ENCODE results near the gene CDKN2B.

DNA sequence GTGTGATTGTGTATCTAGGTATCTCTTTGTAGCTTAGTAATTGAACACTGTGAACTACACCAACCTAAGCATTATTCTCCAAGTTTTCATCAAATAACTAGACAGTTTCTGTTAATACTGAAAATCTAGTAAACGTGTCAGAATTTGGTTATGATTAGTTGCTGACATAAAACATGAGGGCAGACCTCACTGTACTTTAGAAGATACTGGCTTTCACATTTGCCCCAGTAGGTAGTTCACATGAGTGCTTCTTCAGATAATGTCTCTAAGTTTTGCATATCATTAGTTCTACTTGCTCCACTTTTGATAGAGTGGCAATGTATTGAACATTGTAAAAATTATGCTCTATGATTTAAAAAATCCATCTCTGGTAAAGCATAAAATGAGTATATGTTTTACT, 7.1 kb downstream of the CDKN2B start:
- TF ChIP-seq, protein P1, sequence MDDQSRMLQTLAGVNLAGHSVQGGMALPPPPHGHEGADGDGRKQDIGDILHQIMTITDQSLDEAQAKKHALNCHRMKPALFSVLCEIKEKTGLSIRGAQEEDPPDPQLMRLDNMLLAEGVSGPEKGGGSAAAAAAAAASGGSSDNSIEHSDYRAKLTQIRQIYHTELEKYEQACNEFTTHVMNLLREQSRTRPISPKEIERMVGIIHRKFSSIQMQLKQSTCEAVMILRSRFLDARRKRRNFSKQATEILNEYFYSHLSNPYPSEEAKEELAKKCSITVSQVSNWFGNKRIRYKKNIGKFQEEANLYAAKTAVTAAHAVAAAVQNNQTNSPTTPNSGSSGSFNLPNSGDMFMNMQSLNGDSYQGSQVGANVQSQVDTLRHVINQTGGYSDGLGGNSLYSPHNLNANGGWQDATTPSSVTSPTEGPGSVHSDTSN (CRISPR knock-in tag; IDR thresholded peaks at IDR 0.05), result no peak
- TF ChIP-seq ZNF184 (tag by site-specific recombination; IDR thresholded peaks at IDR 0.05) (no peak), ZBTB17 (tag by site-specific recombination; IDR thresholded peaks at IDR 0.05) (no peak), ZNF610 (tag by site-specific recombination; IDR thresholded peaks at IDR 0.05; ENCODE audit: borderline replicate concordance) (no peak), ZNF157 (tag by site-specific recombination; IDR thresholded peaks at IDR 0.05) (no peak), ZNF174 (tag by site-specific recombination; IDR thresholded peaks at IDR 0.05) (no peak), ZNF837 (tag by site-specific recombination; IDR thresholded peaks at IDR 0.05) (no peak), SP2 (tag by site-specific recombination; IDR thresholded peaks at IDR 0.05) (no peak), ZNF654 (tag by site-specific recombination; IDR thresholded peaks at IDR 0.05; ENCODE audit: low read depth) (no peak)
- TF ChIP-seq, protein P2, sequence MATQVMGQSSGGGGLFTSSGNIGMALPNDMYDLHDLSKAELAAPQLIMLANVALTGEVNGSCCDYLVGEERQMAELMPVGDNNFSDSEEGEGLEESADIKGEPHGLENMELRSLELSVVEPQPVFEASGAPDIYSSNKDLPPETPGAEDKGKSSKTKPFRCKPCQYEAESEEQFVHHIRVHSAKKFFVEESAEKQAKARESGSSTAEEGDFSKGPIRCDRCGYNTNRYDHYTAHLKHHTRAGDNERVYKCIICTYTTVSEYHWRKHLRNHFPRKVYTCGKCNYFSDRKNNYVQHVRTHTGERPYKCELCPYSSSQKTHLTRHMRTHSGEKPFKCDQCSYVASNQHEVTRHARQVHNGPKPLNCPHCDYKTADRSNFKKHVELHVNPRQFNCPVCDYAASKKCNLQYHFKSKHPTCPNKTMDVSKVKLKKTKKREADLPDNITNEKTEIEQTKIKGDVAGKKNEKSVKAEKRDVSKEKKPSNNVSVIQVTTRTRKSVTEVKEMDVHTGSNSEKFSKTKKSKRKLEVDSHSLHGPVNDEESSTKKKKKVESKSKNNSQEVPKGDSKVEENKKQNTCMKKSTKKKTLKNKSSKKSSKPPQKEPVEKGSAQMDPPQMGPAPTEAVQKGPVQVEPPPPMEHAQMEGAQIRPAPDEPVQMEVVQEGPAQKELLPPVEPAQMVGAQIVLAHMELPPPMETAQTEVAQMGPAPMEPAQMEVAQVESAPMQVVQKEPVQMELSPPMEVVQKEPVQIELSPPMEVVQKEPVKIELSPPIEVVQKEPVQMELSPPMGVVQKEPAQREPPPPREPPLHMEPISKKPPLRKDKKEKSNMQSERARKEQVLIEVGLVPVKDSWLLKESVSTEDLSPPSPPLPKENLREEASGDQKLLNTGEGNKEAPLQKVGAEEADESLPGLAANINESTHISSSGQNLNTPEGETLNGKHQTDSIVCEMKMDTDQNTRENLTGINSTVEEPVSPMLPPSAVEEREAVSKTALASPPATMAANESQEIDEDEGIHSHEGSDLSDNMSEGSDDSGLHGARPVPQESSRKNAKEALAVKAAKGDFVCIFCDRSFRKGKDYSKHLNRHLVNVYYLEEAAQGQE (tag by site-specific recombination; IDR thresholded peaks at IDR 0.05), result no peak
- TF ChIP-seq, protein P3, sequence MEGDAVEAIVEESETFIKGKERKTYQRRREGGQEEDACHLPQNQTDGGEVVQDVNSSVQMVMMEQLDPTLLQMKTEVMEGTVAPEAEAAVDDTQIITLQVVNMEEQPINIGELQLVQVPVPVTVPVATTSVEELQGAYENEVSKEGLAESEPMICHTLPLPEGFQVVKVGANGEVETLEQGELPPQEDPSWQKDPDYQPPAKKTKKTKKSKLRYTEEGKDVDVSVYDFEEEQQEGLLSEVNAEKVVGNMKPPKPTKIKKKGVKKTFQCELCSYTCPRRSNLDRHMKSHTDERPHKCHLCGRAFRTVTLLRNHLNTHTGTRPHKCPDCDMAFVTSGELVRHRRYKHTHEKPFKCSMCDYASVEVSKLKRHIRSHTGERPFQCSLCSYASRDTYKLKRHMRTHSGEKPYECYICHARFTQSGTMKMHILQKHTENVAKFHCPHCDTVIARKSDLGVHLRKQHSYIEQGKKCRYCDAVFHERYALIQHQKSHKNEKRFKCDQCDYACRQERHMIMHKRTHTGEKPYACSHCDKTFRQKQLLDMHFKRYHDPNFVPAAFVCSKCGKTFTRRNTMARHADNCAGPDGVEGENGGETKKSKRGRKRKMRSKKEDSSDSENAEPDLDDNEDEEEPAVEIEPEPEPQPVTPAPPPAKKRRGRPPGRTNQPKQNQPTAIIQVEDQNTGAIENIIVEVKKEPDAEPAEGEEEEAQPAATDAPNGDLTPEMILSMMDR (tag by site-specific recombination; IDR thresholded peaks at IDR 0.05), result no peak
- TF ChIP-seq, protein P4, sequence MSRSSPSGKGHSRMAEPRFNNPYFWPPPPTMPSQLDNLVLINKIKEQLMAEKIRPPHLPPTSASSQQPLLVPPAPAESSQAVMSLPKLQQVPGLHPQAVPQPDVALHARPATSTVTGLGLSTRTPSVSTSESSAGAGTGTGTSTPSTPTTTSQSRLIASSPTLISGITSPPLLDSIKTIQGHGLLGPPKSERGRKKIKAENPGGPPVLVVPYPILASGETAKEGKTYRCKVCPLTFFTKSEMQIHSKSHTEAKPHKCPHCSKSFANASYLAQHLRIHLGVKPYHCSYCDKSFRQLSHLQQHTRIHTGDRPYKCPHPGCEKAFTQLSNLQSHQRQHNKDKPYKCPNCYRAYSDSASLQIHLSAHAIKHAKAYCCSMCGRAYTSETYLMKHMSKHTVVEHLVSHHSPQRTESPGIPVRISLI (tag by site-specific recombination; IDR thresholded peaks at IDR 0.05), result no peak
- TF ChIP-seq, protein P5, sequence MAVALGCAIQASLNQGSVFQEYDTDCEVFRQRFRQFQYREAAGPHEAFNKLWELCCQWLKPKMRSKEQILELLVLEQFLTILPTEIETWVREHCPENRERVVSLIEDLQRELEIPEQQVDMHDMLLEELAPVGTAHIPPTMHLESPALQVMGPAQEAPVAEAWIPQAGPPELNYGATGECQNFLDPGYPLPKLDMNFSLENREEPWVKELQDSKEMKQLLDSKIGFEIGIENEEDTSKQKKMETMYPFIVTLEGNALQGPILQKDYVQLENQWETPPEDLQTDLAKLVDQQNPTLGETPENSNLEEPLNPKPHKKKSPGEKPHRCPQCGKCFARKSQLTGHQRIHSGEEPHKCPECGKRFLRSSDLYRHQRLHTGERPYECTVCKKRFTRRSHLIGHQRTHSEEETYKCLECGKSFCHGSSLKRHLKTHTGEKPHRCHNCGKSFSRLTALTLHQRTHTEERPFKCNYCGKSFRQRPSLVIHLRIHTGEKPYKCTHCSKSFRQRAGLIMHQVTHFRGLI (tag by site-specific recombination; IDR thresholded peaks at IDR 0.05), result no peak
- TF ChIP-seq, protein P6, sequence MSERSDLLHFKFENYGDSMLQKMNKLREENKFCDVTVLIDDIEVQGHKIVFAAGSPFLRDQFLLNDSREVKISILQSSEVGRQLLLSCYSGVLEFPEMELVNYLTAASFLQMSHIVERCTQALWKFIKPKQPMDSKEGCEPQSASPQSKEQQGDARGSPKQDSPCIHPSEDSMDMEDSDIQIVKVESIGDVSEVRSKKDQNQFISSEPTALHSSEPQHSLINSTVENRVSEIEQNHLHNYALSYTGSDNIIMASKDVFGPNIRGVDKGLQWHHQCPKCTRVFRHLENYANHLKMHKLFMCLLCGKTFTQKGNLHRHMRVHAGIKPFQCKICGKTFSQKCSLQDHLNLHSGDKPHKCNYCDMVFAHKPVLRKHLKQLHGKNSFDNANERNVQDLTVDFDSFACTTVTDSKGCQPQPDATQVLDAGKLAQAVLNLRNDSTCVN (tag by site-specific recombination; optimal IDR thresholded peaks at IDR 0.05), result no peak
